ENCODE results near the gene MYO9B. TPM values are rescaled to one million over a fixed set of nuclear protein-coding genes. Genes with fewer than 3 reads are reported as not detected.
A peak's percentile ranks its signal among the peaks of the same experiment; 100 is the strongest.

Gene MYO9B
- total RNA-seq, 3 donors from 2014 or later (not counting 1 experiment from before 2014, with no cell fraction given) = 321 to 378 (median 365) TPM

DNA sequence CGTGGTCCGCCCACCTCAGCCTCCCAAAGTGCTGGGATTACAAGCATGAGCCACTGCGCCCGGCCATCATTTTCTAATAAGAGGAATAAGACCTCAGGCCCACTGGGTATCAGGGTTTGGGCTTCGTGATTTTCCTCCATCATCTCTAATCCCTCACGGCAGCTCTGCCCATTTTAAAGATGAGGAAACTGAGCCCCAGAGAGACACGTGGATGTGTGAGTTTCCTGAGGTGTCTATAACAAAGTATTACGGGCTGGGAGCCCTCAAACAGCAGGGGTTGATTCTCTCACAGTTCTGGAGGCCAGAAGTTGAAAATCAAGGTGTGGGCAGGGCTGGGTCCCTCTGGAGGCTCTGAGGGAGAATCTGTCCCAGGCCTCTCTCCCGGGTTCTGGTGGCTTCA is 33.7 kb downstream of the MYO9B start:
- H3K4me1 ChIP-seq (ENCODE audit: control insufficient read depth, insufficient read depth, low read length) = peaks cover 90% of the 10 kb centered on the region
- no peaks in the 10 kb centered on the region for H3K36me3 Mint-ChIP-seq

GRCh38 chr19:17109962-17110598 is 34.5 kb downstream of the MYO9B start:
- peaks cover 84% of the 10 kb centered on the region for H3K4me1 ChIP-seq (ENCODE audit: control insufficient read depth, insufficient read depth, low read length)
- Mint-ChIP-seq H3K27me3 (ENCODE audit: low read depth in 2 of 2) (no peaks in the 10 kb centered on the region), H3K27ac (peak overlapping the region; percentile 69 to 86), H3K9me3 (no peaks in the 10 kb centered on the region), H3K4me1 (peaks cover 60 to 69% of the 10 kb centered on the region in 2 donors), H3K36me3 (no peaks in the 10 kb centered on the region), H3K4me3 (peak overlapping the region; percentile 78)
- WGBS (ENCODE audit: insufficient coverage) = 21% methylated on average over 26 of the region's 26 CpGs
- peak in 1 of 2 donors; percentile 24 for DNase-seq
- peak; percentile 28 to 74 (median 41) for ATAC-seq
- no peaks in the 10 kb centered on the region for H3K9me3 ChIP-seq (ENCODE audit: control insufficient read depth, insufficient read depth, low read length)
- peak overlapping the region; percentile 53 for H3K27ac ChIP-seq (ENCODE audit: low read length)
- peaks cover 38% of the 10 kb centered on the region for H3K36me3 ChIP-seq (ENCODE audit: control insufficient read depth, insufficient read depth, low read length)
- no peaks in the 10 kb centered on the region for H3K27me3 ChIP-seq (ENCODE audit: control insufficient read depth, insufficient read depth, low read length)
- H3K4me3 ChIP-seq (ENCODE audit: low read length) = no peak overlapping the region
- intact Hi-C loops (cut with micrococcal nuclease) = no loop called here
- TF ChIP-seq, protein P1, sequence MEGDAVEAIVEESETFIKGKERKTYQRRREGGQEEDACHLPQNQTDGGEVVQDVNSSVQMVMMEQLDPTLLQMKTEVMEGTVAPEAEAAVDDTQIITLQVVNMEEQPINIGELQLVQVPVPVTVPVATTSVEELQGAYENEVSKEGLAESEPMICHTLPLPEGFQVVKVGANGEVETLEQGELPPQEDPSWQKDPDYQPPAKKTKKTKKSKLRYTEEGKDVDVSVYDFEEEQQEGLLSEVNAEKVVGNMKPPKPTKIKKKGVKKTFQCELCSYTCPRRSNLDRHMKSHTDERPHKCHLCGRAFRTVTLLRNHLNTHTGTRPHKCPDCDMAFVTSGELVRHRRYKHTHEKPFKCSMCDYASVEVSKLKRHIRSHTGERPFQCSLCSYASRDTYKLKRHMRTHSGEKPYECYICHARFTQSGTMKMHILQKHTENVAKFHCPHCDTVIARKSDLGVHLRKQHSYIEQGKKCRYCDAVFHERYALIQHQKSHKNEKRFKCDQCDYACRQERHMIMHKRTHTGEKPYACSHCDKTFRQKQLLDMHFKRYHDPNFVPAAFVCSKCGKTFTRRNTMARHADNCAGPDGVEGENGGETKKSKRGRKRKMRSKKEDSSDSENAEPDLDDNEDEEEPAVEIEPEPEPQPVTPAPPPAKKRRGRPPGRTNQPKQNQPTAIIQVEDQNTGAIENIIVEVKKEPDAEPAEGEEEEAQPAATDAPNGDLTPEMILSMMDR (IDR thresholded peaks at IDR 0.05) = no peak

More for the DNA sequence above, 33.7 kb downstream of the MYO9B start:
- peaks cover 45% of the 10 kb centered on the region for H3K36me3 ChIP-seq (ENCODE audit: control insufficient read depth, insufficient read depth, low read length)
- no peak overlapping the region for H3K4me3 Mint-ChIP-seq
- no peak overlapping the region for H3K4me3 ChIP-seq (ENCODE audit: low read length)
- H3K9me3 Mint-ChIP-seq = no peaks in the 10 kb centered on the region
- DNase-seq (no peak), ATAC-seq (no peak)
- H3K27me3 ChIP-seq (ENCODE audit: control insufficient read depth, insufficient read depth, low read length) = no peaks in the 10 kb centered on the region
- no peaks in the 10 kb centered on the region for H3K9me3 ChIP-seq (ENCODE audit: control insufficient read depth, insufficient read depth, low read length)
- peak overlapping the region; percentile 53 for H3K27ac ChIP-seq (ENCODE audit: low read length)
- 82% methylated on average over 8 of the region's 9 CpGs for WGBS (ENCODE audit: insufficient coverage)
- peaks cover 59 to 68% of the 10 kb centered on the region in 2 donors for H3K4me1 Mint-ChIP-seq
- intact Hi-C loops (cut with micrococcal nuclease) = no loop called here
- H3K27me3 Mint-ChIP-seq (ENCODE audit: low read depth in 2 of 2) = no peaks in the 10 kb centered on the region
- peak overlapping the region; percentile 69 to 86 for H3K27ac Mint-ChIP-seq
- TF ChIP-seq, protein P1 (IDR thresholded peaks at IDR 0.05) = no peak

GRCh38 chr19:17110599-17110966 is 35.0 kb downstream of the MYO9B start:
- Histone ChIP-seq H3K27ac (ENCODE audit: low read length) (peak overlapping the region; percentile 12), H3K4me1 (ENCODE audit: control insufficient read depth, insufficient read depth, low read length) (peaks cover 79% of the 10 kb centered on the region), H3K9me3 (ENCODE audit: control insufficient read depth, insufficient read depth, low read length) (no peaks in the 10 kb centered on the region), H3K36me3 (ENCODE audit: control insufficient read depth, insufficient read depth, low read length) (peaks cover 34% of the 10 kb centered on the region), H3K27me3 (ENCODE audit: control insufficient read depth, insufficient read depth, low read length) (no peaks in the 10 kb centered on the region), H3K4me3 (ENCODE audit: low read length) (no peak overlapping the region)
- intact Hi-C loops (cut with micrococcal nuclease) = no loop called here
- DNase-seq (no peak), ATAC-seq (no peak)
- Mint-ChIP-seq H3K9me3 (no peaks in the 10 kb centered on the region), H3K4me3 (peak overlapping the region; percentile 78), H3K36me3 (no peaks in the 10 kb centered on the region), H3K27me3 (ENCODE audit: low read depth in 2 of 2) (no peaks in the 10 kb centered on the region), H3K4me1 (peaks cover 61 to 68% of the 10 kb centered on the region in 2 donors), H3K27ac (peak overlapping the region; percentile 69 to 86)
- TF ChIP-seq, protein P1 (IDR thresholded peaks at IDR 0.05) = no peak
- WGBS (ENCODE audit: insufficient coverage) = 81% methylated on average over 10 of the region's 10 CpGs

- H3K27ac ChIP-seq (ENCODE audit: low read length) = no peak overlapping the region
- H3K27me3 ChIP-seq (ENCODE audit: control insufficient read depth, insufficient read depth, low read length) = no peaks in the 10 kb centered on the region
- no peak overlapping the region for H3K4me3 ChIP-seq (ENCODE audit: low read length)
- Mint-ChIP-seq H3K4me3 (peak overlapping the region; percentile 14), H3K27me3 (ENCODE audit: low read depth in 2 of 2) (no peaks in the 10 kb centered on the region), H3K27ac (peak overlapping the region; percentile 69 to 70), H3K4me1 (peaks cover 63 to 70% of the 10 kb centered on the region in 2 donors), H3K36me3 (no peaks in the 10 kb centered on the region), H3K9me3 (no peaks in the 10 kb centered on the region)
- ATAC-seq (no peak), DNase-seq (no peak)
- H3K9me3 ChIP-seq (ENCODE audit: control insufficient read depth, insufficient read depth, low read length) = no peaks in the 10 kb centered on the region
- TF ChIP-seq, protein P1 (IDR thresholded peaks at IDR 0.05) = no peak
- 100% methylated on average over 3 of the region's 3 CpGs for WGBS (ENCODE audit: insufficient coverage)
- H3K36me3 ChIP-seq (ENCODE audit: control insufficient read depth, insufficient read depth, low read length) = peaks cover 32% of the 10 kb centered on the region
- peaks cover 82% of the 10 kb centered on the region for H3K4me1 ChIP-seq (ENCODE audit: control insufficient read depth, insufficient read depth, low read length)
- intact Hi-C loops (cut with micrococcal nuclease) = no loop called here
Observed at GRCh38 chr19:17111766-17112165, 36.2 kb downstream of the MYO9B start.
